ENCODE data around the gene TBC1D4. TPM values are rescaled to one million over a fixed set of nuclear protein-coding genes. Genes with fewer than 3 reads are reported as not detected.

The TBC1D4 gene
- total and polyA plus RNA-seq, 10 of the 15 experiments (the other 5 are each of a cell fraction or from before 2014, with no cell fraction given) = 11.0 to 38.6 (median 25.5) TPM

DNA sequence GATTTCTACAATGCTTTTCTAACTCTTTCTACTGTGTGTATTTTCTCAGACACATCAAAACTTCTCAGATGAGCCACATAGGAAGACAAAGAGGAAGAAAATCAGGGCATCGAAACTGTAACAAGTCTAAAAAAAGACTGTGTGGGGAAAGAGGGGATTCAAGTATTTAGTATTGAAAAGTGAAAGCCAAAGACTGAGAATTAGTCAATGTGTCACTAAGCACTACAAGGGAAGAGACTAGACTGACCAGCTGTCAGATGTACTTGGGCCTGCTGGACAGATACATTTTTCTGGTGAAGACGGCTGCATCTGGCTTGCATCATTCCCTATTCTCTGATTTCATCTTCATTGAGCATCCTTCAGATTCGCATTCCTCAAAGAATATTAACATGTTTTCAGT lies 30.3 kb upstream of the TBC1D4 start (continued):
- TF ChIP-seq STAT1 (conservative IDR thresholded peaks at IDR 0.05) = no peak
- TF ChIP-seq, protein P1, sequence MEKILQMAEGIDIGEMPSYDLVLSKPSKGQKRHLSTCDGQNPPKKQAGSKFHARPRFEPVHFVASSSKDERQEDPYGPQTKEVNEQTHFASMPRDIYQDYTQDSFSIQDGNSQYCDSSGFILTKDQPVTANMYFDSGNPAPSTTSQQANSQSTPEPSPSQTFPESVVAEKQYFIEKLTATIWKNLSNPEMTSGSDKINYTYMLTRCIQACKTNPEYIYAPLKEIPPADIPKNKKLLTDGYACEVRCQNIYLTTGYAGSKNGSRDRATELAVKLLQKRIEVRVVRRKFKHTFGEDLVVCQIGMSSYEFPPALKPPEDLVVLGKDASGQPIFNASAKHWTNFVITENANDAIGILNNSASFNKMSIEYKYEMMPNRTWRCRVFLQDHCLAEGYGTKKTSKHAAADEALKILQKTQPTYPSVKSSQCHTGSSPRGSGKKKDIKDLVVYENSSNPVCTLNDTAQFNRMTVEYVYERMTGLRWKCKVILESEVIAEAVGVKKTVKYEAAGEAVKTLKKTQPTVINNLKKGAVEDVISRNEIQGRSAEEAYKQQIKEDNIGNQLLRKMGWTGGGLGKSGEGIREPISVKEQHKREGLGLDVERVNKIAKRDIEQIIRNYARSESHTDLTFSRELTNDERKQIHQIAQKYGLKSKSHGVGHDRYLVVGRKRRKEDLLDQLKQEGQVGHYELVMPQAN (conservative IDR thresholded peaks at IDR 0.05) = no peak
- TF ChIP-seq KDM1A (IDR thresholded peaks at IDR 0.05; ENCODE audit: borderline replicate concordance) = no peak
- no peak for TF ChIP-seq GABPA (IDR thresholded peaks at IDR 0.05; ENCODE audit: low read depth)
- TF ChIP-seq CBX5 (IDR thresholded peaks at IDR 0.05; ENCODE audit: low read depth) = peak; percentile 70; the same call in 1 of the 2 replicates
- TF ChIP-seq PAX8 (IDR thresholded peaks at IDR 0.05) = no peak
- TF ChIP-seq FOXK2 (IDR thresholded peaks at IDR 0.05) = no peak
- TF ChIP-seq RAD21 (IDR thresholded peaks at IDR 0.05; ENCODE audit: insufficient read depth, low read depth, low read length) = no peak
- TF ChIP-seq, protein P2, sequence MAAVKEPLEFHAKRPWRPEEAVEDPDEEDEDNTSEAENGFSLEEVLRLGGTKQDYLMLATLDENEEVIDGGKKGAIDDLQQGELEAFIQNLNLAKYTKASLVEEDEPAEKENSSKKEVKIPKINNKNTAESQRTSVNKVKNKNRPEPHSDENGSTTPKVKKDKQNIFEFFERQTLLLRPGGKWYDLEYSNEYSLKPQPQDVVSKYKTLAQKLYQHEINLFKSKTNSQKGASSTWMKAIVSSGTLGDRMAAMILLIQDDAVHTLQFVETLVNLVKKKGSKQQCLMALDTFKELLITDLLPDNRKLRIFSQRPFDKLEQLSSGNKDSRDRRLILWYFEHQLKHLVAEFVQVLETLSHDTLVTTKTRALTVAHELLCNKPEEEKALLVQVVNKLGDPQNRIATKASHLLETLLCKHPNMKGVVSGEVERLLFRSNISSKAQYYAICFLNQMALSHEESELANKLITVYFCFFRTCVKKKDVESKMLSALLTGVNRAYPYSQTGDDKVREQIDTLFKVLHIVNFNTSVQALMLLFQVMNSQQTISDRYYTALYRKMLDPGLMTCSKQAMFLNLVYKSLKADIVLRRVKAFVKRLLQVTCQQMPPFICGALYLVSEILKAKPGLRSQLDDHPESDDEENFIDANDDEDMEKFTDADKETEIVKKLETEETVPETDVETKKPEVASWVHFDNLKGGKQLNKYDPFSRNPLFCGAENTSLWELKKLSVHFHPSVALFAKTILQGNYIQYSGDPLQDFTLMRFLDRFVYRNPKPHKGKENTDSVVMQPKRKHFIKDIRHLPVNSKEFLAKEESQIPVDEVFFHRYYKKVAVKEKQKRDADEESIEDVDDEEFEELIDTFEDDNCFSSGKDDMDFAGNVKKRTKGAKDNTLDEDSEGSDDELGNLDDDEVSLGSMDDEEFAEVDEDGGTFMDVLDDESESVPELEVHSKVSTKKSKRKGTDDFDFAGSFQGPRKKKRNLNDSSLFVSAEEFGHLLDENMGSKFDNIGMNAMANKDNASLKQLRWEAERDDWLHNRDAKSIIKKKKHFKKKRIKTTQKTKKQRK (IDR thresholded peaks at IDR 0.05; ENCODE audit: low read depth, low read length) = no peak
- 0 out of 2 replicates have a peak, but pooled peaks have one; percentile 35 for TF ChIP-seq BCL11A (IDR thresholded peaks at IDR 0.05; ENCODE audit: low read depth, low read length)
- no peak for TF ChIP-seq SPI1 (IDR thresholded peaks at IDR 0.05; ENCODE audit: borderline replicate concordance, insufficient read depth, low read depth, low read length)
- no peak for TF ChIP-seq POLR2AphosphoS2 (IDR thresholded peaks at IDR 0.05; ENCODE audit: low read depth, low read length)
- peak; percentile 43 for TF ChIP-seq MTA2 (IDR thresholded peaks at IDR 0.05; ENCODE audit: low read depth)
- no peak for TF ChIP-seq ZBED1 (IDR thresholded peaks at IDR 0.05; ENCODE audit: borderline replicate concordance)
- no peak for TF ChIP-seq ZNF384 (IDR thresholded peaks at IDR 0.05; ENCODE audit: borderline replicate concordance, low read depth, low read length)
- TF ChIP-seq, protein P3, sequence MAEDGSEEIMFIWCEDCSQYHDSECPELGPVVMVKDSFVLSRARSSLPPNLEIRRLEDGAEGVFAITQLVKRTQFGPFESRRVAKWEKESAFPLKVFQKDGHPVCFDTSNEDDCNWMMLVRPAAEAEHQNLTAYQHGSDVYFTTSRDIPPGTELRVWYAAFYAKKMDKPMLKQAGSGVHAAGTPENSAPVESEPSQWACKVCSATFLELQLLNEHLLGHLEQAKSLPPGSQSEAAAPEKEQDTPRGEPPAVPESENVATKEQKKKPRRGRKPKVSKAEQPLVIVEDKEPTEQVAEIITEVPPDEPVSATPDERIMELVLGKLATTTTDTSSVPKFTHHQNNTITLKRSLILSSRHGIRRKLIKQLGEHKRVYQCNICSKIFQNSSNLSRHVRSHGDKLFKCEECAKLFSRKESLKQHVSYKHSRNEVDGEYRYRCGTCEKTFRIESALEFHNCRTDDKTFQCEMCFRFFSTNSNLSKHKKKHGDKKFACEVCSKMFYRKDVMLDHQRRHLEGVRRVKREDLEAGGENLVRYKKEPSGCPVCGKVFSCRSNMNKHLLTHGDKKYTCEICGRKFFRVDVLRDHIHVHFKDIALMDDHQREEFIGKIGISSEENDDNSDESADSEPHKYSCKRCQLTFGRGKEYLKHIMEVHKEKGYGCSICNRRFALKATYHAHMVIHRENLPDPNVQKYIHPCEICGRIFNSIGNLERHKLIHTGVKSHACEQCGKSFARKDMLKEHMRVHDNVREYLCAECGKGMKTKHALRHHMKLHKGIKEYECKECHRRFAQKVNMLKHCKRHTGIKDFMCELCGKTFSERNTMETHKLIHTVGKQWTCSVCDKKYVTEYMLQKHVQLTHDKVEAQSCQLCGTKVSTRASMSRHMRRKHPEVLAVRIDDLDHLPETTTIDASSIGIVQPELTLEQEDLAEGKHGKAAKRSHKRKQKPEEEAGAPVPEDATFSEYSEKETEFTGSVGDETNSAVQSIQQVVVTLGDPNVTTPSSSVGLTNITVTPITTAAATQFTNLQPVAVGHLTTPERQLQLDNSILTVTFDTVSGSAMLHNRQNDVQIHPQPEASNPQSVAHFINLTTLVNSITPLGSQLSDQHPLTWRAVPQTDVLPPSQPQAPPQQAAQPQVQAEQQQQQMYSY (CRISPR knock-in tag; IDR thresholded peaks at IDR 0.05) = no peak
- no peak for TF ChIP-seq CHD4 (IDR thresholded peaks at IDR 0.05)
- TF ChIP-seq SIN3A (IDR thresholded peaks at IDR 0.05; ENCODE audit: low read depth, low read length) = no peak
- TF ChIP-seq, protein P4, sequence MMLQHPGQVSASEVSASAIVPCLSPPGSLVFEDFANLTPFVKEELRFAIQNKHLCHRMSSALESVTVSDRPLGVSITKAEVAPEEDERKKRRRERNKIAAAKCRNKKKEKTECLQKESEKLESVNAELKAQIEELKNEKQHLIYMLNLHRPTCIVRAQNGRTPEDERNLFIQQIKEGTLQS (IDR thresholded peaks at IDR 0.05; ENCODE audit: borderline replicate concordance, extremely low read depth, low read depth, low read length) = no peak
- TF ChIP-seq RAD51 (IDR thresholded peaks at IDR 0.05) = no peak
- TF ChIP-seq YY1 (IDR thresholded peaks at IDR 0.05; ENCODE audit: low read depth, low read length) = no peak
- TF ChIP-seq MEF2A (IDR thresholded peaks at IDR 0.05; ENCODE audit: insufficient read depth, low read depth, low read length) = peak; percentile 91

Measured in GM12878 (cell line).